GM15510 (cell line): ENCODE measurements around the gene CHST10.

Experiments
- POLR2A ChIP-seq: IDR thresholded peaks from 3 replicates; pipeline ENCODE4 v1.6.1; 2011; ENCODE audit warnings: borderline replicate concordance; ENCODE audit not compliant: insufficient read length; ENCODE audit errors: extremely low read depth

The CHST10 gene

GRCh38 chr2:100416935-100417710 lies at the start of gene CHST10:
CHST10 (minus strand) TSS chr2:100417668; CDS start chr2:100406675, 10,993 bp downstream.
- TF ChIP-seq POLR2A: peak; percentile 59

- TF ChIP-seq POLR2A: no peak
Observed at GRCh38 chr2:100460904-100461530, 43.5 kb upstream of the CHST10 start.

DNA sequence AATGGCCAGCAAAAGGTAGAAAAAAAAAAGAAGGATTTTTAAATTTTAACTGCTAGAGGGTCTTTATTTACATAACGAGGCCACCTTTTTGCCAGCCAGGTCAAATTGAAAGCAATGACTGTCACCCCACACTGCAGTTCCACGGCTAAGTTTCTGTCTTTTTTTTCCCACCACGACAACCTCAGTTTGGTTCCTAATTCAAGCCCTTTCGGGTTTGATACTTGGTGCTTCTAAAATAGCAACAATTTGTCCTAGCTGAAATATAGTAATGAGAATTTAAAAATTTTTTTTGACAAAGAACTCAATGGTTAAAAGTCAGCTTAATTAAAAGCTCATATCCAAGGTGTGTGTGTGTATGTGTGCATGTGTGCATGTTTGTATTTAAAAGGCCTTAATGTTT lies 36.4 kb upstream of the CHST10 start:
- no peak for TF ChIP-seq POLR2A

GRCh38 chr2:100451734-100452133 lies 34.3 kb upstream of the CHST10 start:
- TF ChIP-seq POLR2A: no peak

DNA sequence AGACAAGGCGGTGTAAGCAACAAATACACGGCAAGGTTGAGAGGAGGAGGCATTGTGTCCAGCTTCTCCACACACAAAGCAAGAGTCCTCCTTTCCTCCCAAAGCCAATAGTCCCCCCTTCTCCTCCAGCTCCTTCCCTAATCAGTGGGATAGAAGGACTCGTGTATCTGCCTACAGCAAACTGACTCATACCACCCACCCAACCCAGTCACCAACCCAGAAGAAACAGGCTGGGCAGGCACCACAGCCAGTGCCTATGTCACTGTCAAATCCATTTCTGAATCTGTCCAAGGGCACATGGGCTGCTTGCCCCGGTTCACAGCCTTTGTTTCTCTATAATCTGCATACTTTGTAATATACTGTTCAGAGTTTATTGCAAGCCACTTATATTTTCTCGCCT lies 33.6 kb upstream of the CHST10 start:
- TF ChIP-seq POLR2A: no peak

GRCh38 chr2:100446696-100447095 lies 29.2 kb upstream of the CHST10 start:
- no peak for TF ChIP-seq POLR2A

DNA sequence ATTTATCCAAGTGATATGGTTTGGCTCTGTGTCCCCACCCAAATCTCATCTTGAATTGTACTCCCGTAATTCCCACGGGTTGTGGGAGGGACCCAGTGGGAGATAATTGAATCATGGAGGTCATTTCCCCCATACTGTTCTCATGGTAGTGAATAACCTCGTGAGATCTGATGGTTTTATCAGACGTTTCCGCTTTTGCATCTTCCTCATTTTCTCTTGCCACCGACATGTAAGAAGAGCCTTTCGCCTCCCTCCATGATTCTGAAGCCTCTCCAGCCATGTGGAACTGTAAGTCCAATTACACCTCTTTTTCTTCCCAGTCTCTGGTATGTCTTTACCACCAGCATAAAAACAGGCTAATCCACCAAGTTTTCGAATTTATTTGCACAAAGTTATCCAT lies 20.3 kb upstream of the CHST10 start:
- no peak for TF ChIP-seq POLR2A

DNA sequence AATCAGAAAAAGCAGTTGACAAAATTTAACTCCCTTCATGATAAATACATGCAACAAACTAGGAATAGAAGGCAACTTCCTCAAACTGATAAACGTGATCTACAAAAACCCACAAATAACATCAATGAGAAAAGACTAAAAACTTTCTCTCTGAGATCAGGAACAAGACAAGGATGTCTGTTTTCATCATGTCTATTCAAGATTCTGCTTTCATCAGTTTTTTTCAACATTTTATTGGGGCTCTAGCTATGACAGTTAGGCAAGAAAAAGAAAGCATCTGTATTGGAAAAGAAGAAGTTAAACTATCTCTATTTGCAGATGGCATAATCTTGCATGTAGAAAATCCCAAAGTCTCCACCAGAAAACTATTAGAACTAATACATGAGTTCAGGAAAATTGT lies 12.3 kb upstream of the CHST10 start:
- no peak for TF ChIP-seq POLR2A

GRCh38 chr2:100427627-100428258 lies 10.3 kb upstream of the CHST10 start:
- no peak for TF ChIP-seq POLR2A

- TF ChIP-seq POLR2A: no peak
Observed at GRCh38 chr2:100427111-100427510, 9.6 kb upstream of the CHST10 start.

DNA sequence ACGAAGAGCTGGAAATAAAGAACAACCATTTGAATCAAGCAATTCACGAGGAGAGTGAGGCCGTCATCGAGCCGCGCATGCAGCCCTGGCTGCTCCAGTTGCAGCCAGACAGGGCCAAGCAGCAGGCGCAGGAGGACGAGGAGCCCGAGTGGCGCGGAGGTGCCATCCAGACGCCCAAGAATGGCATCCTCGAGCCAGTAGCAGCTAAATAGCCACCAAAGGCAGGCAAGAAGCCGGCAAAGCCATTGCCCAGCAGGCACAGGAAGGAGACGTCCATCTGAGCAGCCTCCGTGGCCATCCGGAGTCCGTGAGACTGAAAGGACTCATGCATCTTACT lies 8.9 kb upstream of the CHST10 start:
- no peak for TF ChIP-seq POLR2A

GRCh38 chr2:100425573-100426383 lies 8.3 kb upstream of the CHST10 start:
- TF ChIP-seq POLR2A: no peak

DNA sequence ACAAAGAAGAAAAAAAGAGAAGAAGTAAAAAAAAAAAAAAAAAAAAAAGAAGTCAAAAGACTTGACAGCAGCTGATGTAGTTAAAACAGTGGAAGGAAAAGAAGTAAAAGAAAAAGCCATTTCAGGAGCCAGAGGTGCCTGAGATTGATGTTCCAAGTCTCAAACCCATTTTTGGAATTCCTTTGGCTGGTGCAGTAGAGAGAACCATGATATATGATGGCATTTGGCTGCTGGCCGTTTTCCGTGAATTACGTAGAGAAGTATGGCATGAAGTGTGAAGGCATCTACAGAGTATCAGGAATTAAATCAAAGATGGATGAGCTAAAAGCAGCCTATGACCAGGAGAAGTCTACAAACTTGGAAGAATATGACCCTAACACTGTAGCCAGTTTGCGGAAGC lies 7.6 kb upstream of the CHST10 start:
- no peak for TF ChIP-seq POLR2A

- no peak for TF ChIP-seq POLR2A
Observed at GRCh38 chr2:100424277-100424875, 6.9 kb upstream of the CHST10 start.

DNA sequence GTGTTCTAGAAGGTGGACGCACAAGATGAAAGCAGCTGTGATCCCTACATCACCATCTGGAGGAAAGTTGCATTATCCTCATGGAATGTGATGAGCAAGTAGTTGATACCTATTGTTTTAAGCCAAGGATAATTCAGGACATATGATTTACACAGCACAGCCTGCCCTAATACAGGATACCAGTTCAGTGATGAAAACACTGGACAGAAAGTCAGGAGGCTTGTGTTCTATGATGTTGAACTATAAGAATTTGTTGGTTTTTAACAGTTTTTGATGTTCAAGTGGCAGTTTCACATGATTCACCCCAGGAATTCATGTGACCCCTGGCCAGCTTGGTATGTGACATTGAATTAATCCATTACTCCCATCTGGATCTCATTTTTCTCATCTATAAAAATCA lies 6.2 kb upstream of the CHST10 start:
- TF ChIP-seq POLR2A: no peak
